Fibroblast of skin of abdomen (primary cell): ENCODE measurements around the gene EFCAB12.
A peak's percentile ranks its signal among the peaks of the same experiment; 100 is the strongest.

Source experiments
- DNase-seq: peaks from one replicate; pipeline ENCODE4 v3.0.0-alpha.2; 2013

EFCAB12 gene

GRCh38 chr3:129442947-129443346 is 14.5 kb upstream of the EFCAB12 start:
- DNase-seq: no peak

- DNase-seq: no peak
Measured at GRCh38 chr3:129442486-129442885, 14.1 kb upstream of the EFCAB12 start.

GRCh38 chr3:129441782-129442181 is 13.3 kb upstream of the EFCAB12 start:
- peak; percentile 40 for DNase-seq

GRCh38 chr3:129441215-129441614 is 12.8 kb upstream of the EFCAB12 start:
- no peak for DNase-seq

- no peak for DNase-seq
Measured at GRCh38 chr3:129440618-129441190, 12.3 kb upstream of the EFCAB12 start.

GRCh38 chr3:129439817-129440617 is 11.6 kb upstream of the EFCAB12 start, which contains the start of the genes IFT122 and MBD4:
Gene IFT122 (plus strand): TSS chr3:129440224. CDS start chr3:129440331, 107 bp downstream.
Gene MBD4 (minus strand): TSS chr3:129439948. CDS start chr3:129439833, 115 bp downstream.
- peak; percentile 100 for DNase-seq

- peak; percentile 12 for DNase-seq
Measured at GRCh38 chr3:129439226-129439816, 10.9 kb upstream of the EFCAB12 start.

GRCh38 chr3:129435367-129435766 is 6.9 kb upstream of the EFCAB12 start:
- no peak for DNase-seq

- no peak for DNase-seq
Measured at GRCh38 chr3:129434140-129434539, 5.7 kb upstream of the EFCAB12 start.

DNA sequence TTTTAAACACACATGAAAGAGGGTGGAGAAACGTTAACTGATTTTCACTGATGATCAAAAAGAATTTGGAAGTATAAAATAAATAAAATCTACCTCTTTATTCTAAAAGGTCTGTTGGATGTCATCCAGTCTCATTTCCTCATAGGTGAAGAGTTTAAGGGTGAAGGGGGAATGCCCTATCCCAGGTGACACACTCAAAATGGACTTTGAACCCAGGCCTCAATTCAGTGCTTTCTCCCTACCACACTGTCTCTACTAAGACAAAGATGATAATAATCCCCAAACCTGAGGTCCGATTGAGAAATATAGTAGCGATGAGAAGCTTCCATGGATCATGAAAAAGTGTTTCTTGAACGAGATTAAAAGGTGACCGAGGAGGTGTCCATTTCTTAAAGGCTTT is 5.1 kb upstream of the EFCAB12 start:
- DNase-seq: no peak

GRCh38 chr3:129432671-129433070 is 4.2 kb upstream of the EFCAB12 start:
- DNase-seq: no peak

- no peak for DNase-seq
Measured at GRCh38 chr3:129432036-129432435, 3.6 kb upstream of the EFCAB12 start.

- DNase-seq: no peak
Measured at GRCh38 chr3:129429602-129430001, 1.2 kb upstream of the EFCAB12 start.

GRCh38 chr3:129429080-129429451 is 630 bp upstream of the EFCAB12 start:
- no peak for DNase-seq

DNA sequence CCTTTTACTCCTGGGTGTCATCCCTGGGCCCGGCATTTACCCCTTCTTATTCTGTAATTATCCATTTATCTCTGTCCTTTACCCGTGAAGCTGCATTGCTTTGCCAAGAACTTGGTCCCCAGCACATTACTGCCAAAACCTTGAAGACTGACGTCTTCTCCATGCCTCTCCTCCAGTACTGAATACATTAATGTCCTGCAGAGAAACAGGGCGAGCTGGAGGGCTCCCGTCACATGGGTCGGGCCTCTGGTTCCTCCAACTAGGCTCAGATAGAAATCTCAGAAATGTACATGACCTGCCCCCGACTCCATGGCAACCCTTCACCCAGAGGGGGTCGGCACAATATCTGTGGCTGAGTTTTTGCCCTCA is 445 bp downstream of the EFCAB12 start:
- no peak for DNase-seq

DNA sequence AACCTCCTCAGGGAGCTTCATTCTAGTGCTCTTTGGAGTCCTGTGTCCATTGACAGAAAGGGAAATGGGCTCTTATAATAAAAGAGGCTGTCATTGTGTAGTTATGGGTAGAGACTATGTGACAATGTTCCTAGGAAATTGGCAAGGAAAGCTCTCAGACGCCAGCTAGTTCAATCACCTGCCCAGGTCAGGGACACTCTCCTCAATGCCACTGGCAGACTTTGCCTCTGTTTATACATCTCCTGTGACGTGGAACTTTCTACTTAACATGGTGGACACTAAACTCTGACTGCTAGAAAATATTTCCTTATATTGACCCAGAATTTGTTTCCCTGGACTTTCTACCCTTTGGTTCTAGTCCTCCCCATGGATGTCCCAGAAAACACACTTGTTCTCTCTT is 2.8 kb downstream of the EFCAB12 start:
- no peak for DNase-seq

DNA sequence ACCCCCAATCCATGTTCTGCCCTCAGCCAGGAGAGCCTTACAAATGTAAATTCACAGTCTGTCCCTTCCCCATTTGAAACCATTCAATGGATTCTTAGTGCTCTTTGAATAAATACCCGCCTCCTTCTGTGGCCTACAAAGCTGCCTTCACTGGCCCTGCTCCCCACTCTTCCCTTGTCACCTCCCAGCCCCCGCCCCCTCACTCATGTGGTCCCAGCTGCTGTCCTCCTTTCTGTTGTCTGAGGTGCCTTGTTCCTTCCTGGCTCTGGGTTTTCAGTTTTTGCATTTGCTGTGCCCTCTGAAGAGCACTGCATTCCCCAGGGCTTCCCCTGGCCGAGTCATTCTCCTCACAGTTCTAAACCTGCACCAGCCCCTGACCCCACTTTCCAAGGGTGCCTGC is 3.2 kb downstream of the EFCAB12 start:
- no peak for DNase-seq

- DNase-seq: peak; percentile 10
Measured at GRCh38 chr3:129424185-129424841, 4.1 kb downstream of the EFCAB12 start.

DNA sequence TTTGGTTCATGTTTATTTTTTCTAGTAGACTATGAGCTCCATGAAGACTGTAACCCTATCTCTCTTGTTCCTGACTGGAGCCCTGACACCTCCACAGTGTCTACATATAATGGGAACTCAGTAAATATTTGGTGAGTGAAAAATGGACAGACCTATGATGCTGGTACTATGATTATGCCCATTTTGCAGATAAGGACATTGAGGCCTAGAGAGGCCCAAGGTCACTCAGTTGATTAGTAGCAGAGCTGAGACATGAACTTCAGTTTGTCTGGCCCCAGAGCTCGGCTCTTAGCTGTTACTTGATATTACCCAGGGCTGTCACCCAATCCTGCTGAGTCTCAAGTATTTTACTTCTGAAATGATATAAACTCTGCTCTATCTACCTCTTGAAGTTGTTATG is 5.5 kb downstream of the EFCAB12 start:
- no peak for DNase-seq

GRCh38 chr3:129421988-129422745 is 6.3 kb downstream of the EFCAB12 start:
- DNase-seq: no peak

- DNase-seq: no peak
Measured at GRCh38 chr3:129421236-129421883, 7.1 kb downstream of the EFCAB12 start.

DNA sequence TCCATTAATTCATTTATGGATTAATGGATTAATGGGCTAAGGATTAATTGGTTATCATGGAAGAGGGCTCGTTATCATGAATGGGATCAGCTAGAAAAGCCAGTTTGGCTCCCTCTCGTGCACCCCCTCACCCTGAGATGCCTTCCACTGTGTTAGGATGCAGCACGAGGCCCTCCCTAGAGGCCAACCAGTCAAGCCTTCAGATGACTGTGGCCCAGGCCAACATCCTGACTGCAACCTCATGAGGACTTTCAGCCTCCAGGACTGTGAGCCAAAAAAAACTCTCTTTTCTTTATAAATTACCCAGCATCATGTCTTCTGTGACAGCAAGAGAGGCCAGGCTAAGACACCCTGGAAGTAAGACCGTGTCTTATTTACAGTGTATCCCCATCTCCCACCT is 9.0 kb downstream of the EFCAB12 start:
- DNase-seq: no peak
